Lower lobe of right lung (tissue), 2 donors: Measurements from ENCODE around the gene STAMBPL1. TPM values are rescaled to one million over a fixed set of nuclear protein-coding genes. Genes with fewer than 3 reads are reported as not detected.

ENCODE experiments used
- ATAC-seq, 2 donors: fragments of 200-7000 bp; cut with Tn5 transposase; one replicate each; pipeline ENCODE4 v1.9.1; 2020 to 2022; ENCODE audit warnings: mild to moderate bottlenecking in 2 of 2, moderate library complexity in 2 of 2
- DNase-seq: peaks from one replicate; pipeline ENCODE4 v3.0.0-alpha.2; 2020
- H3K27ac ChIP-seq: fragments of 200-600 bp; one replicate; pipeline ENCODE4 v1.8.0; 2022
- H3K27me3 ChIP-seq: fragments of 200-600 bp; one replicate; pipeline ENCODE4 v1.8.0; 2022; ENCODE audit warnings: low read depth
- H3K36me3 ChIP-seq: fragments of 200-600 bp; one replicate; pipeline ENCODE4 v1.8.0; 2022; ENCODE audit warnings: mild to moderate bottlenecking
- H3K4me1 ChIP-seq: fragments of 200-600 bp; one replicate; pipeline ENCODE4 v1.8.0; 2022
- H3K4me3 ChIP-seq: fragments of 200-600 bp; one replicate; pipeline ENCODE4 v1.8.0; 2022; ENCODE audit warnings: mild to moderate bottlenecking
- H3K9me3 ChIP-seq: fragments of 200-600 bp; one replicate; pipeline ENCODE4 v1.8.0; 2022
- CTCF ChIP-seq: fragments of 200-600 bp; IDR thresholded peaks from one replicate; pipeline ENCODE4 v1.8.0; 2022; ENCODE audit warnings: antibody characterized with exemption, mild to moderate bottlenecking
- intact Hi-C: fragments of 100-400 bp; cut with DNase I; formaldehyde crosslinking; loops from one replicate; pipeline ENCODE4 v1.11.0; 2022
- total RNA-seq: library from RNA; stranded (reverse); fragmentation: NEBNext Ultra II Directional; extraction: Animal tissue kit (Norgen Biotek cat#: 25700); gene quantifications from one replicate; pipeline ENCODE4 v1.2.1, GENCODE V29; 2021
- donor health status: DM: no; HTN: yes; CAD: no; lungs with severe emphysema.

STAMBPL1 gene
- total RNA-seq, 1 donor from 2014 or later: 7.1 TPM

- no peaks in the 10 kb centered on the region for H3K36me3 ChIP-seq
- TF ChIP-seq CTCF: no peak
- no peaks in the 10 kb centered on the region for H3K27me3 ChIP-seq
- H3K27ac ChIP-seq: no peak overlapping the region
- H3K9me3 ChIP-seq: no peaks in the 10 kb centered on the region
- intact Hi-C loops: no loop called here
- DNase-seq: no peak
- H3K4me3 ChIP-seq: no peak overlapping the region
- no peak for ATAC-seq
- H3K4me1 ChIP-seq: peaks cover 34% of the 10 kb centered on the region
Observed at GRCh38 chr10:88886557-88886956, 6.5 kb downstream of the STAMBPL1 start.

- intact Hi-C loops: no loop called here
- Histone ChIP-seq H3K27ac (no peak overlapping the region), H3K9me3 (no peaks in the 10 kb centered on the region), H3K4me1 (peaks cover 28% of the 10 kb centered on the region), H3K4me3 (no peak overlapping the region), H3K27me3 (no peaks in the 10 kb centered on the region), H3K36me3 (no peaks in the 10 kb centered on the region)
- ATAC-seq (no peak), DNase-seq (no peak)
- no peak for TF ChIP-seq CTCF
Observed at GRCh38 chr10:88888810-88889445, 8.9 kb downstream of the STAMBPL1 start.

GRCh38 chr10:88889559-88890337 lies 9.7 kb downstream of the STAMBPL1 start:
- Histone ChIP-seq H3K9me3 (no peaks in the 10 kb centered on the region), H3K4me3 (no peak overlapping the region), H3K27me3 (no peaks in the 10 kb centered on the region), H3K4me1 (peaks cover 20% of the 10 kb centered on the region), H3K27ac (no peak overlapping the region), H3K36me3 (no peaks in the 10 kb centered on the region)
- DNase-seq (no peak), ATAC-seq (no peak)
- no peak for TF ChIP-seq CTCF
- intact Hi-C loops: no loop called here

- ATAC-seq (no peak), DNase-seq (no peak)
- no peak for TF ChIP-seq CTCF
- intact Hi-C loops: no loop called here
- H3K4me1 ChIP-seq: peaks cover 16% of the 10 kb centered on the region
- no peak overlapping the region for H3K27ac ChIP-seq
- H3K9me3 ChIP-seq: no peaks in the 10 kb centered on the region
- no peaks in the 10 kb centered on the region for H3K27me3 ChIP-seq
- H3K4me3 ChIP-seq: no peak overlapping the region
- no peaks in the 10 kb centered on the region for H3K36me3 ChIP-seq
Observed at GRCh38 chr10:88890681-88891381, 10.8 kb downstream of the STAMBPL1 start.

DNA sequence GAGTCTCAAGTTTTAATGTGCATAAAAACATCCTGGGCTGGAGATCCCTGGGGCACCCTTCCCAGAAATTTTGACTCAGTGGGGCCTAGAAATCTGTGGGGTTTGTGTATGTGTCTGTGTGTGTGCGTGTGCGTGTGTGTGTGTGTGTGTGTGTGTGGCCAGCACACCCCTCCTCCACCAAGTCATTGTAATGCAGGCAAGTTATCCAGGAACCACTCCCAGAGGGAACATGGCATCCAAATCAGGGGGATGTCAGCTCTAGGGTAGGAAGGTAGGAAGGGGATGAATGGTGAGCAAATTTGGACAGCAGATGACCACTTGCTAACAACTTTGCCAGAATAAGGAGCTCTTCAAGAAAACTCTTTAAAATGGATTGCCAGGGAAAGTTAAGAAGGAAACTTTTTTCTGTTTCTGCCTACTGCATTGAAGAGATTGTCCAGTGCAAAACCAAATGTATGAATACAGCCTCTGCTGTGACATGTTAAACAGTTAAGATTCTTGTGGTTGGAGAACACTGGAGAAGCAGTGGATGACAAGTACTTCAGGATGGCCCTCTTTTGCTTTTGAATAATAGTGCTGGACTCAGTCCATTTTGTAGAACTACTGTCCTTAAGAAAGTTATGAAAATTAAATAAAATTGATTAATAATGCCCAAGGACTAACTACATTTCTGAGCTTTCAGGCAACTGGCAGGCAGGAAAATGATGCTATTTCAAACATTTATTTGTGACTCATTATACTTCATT lies 12.3 kb downstream of the STAMBPL1 start:
- Histone ChIP-seq H3K4me3 (no peak overlapping the region), H3K27me3 (no peaks in the 10 kb centered on the region), H3K27ac (no peak overlapping the region), H3K36me3 (no peaks in the 10 kb centered on the region), H3K4me1 (peaks cover 26% of the 10 kb centered on the region), H3K9me3 (no peaks in the 10 kb centered on the region)
- DNase-seq (no peak), ATAC-seq (no peak)
- intact Hi-C loops: no loop called here
- no peak for TF ChIP-seq CTCF
